ENCODE measurements around the gene SULF2.

SULF2 gene

DNA sequence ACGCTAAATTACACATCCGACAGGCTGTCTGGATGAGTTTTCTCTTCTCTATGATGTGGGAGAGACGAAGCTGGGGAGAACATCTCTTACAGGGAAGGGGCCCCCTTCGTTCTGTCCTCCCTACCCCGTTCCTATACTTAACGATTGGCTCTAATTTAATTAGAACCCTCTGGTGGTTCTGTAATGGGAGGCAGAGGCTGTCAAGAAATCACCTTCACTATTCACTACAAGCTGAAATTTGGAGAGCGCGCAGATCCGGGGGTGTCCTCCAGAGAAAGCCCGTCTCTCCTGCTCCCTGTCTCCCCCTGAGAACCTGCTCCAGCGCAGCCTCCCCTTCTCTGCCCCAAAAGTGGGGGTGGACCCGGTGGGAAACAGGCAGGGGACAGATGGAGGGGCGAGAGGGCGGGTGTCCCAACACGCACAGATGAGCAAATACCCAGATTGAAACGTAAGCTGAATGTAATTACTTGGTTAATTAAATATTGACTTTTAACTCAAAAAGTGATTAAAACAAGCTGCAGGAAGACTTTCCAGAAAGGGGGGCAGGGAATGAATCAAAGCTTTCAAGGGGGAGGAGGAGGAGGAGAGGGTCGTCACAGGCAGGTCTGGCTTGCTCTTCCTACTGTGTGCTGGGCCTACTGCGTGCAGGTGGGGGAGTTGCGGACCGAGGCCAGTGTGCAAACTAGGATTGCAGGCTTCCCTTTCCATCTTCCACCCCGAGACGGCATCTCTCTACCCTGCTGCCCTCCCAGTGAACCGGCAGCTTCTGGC, 1.3 kb downstream of the SULF2 start:
- no peak for FAIRE-seq

- FAIRE-seq = no peak
Observed at GRCh38 chr20:47782920-47783552, 2.2 kb downstream of the SULF2 start.

DNA sequence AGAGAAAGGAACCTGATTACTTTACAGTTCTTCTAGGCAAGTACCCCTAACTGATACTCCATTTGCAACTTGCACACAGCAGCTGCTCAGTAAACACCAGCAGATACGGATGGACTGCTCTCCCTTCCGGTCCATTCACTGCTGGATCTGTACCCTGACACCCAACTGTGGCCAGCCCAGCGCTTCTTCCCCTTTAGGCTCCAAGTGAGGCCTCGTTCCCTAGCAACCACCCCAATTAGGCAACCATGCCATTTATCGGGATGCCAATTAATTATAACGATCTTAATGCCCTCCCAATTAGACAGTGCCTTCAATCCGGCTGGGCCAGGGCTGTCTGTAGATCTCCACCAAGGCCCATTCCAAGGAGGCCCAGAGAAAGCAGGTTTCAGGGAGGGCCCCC, 3.2 kb downstream of the SULF2 start:
- FAIRE-seq = no peak

- no peak for FAIRE-seq
Observed at GRCh38 chr20:47781632-47782031, 3.6 kb downstream of the SULF2 start.

GRCh38 chr20:47780720-47781389, 4.4 kb downstream of the SULF2 start:
- FAIRE-seq = no peak

- no peak for FAIRE-seq
Observed at GRCh38 chr20:47778398-47779354, 6.6 kb downstream of the SULF2 start.

DNA sequence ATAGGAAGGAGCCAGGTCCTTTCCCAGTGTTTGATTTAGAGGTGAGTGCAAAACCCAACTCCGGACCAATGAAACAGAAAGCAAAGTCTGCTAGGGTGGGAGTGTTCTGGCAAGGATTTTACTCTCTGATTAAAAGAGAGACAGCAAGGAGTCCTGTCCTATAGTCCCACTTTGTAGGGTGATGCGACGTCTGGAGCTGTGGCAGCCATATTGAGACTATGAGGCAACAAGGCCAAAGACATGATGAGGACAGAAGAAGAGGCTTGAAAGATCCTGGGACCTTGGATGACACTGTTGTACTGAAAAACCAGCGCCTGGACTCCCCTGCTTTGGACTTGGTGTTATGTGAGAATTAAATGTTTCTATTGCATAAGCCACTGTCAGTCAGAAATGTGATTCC, 8.1 kb downstream of the SULF2 start:
- no peak for FAIRE-seq

- no peak for FAIRE-seq
Observed at GRCh38 chr20:47776639-47777038, 8.6 kb downstream of the SULF2 start.

- no peak for FAIRE-seq
Observed at GRCh38 chr20:47775841-47776240, 9.4 kb downstream of the SULF2 start.

DNA sequence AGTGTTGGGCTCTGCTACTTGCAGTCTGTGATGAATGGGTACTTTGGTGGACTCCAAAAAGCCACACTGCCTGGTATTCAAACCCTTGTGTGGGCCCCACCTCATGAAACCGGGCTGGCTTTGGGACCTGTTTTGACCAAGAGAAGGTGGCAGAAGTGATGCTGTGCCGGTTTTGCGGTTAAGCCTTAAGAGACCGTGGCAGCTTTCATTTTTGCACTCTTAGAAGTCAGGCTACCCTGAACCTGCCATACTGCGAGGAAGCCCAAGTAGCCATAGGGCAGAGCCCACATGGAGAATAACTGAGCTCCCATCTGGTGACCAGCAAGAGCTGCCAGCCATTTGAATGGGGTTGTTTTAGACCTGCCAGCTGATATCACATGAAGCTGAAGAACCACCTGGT, 10.2 kb downstream of the SULF2 start:
- FAIRE-seq = no peak

GRCh38 chr20:47774131-47774777, 11.0 kb downstream of the SULF2 start:
- no peak for FAIRE-seq

- FAIRE-seq = no peak
Observed at GRCh38 chr20:47773371-47773786, 11.9 kb downstream of the SULF2 start.

- FAIRE-seq = no peak
Observed at GRCh38 chr20:47770935-47771334, 14.3 kb downstream of the SULF2 start.

GRCh38 chr20:47768016-47768824, 17.1 kb downstream of the SULF2 start:
- FAIRE-seq = no peak

- no peak for FAIRE-seq
Observed at GRCh38 chr20:47765691-47766594, 19.3 kb downstream of the SULF2 start.

- FAIRE-seq = no peak
Observed at GRCh38 chr20:47765271-47765670, 20.0 kb downstream of the SULF2 start.

GRCh38 chr20:47764154-47764733, 21.0 kb downstream of the SULF2 start:
- no peak for FAIRE-seq

GRCh38 chr20:47762699-47763268, 22.5 kb downstream of the SULF2 start:
- no peak for FAIRE-seq

- no peak for FAIRE-seq
Observed at GRCh38 chr20:47761482-47762047, 23.7 kb downstream of the SULF2 start.
